Stimulated activated CD4-positive, alpha-beta T cell treated with anti-CD3 and anti-CD28 coated beads, Interleukin-15, amount 100 ng/mL, for 48 hours (primary cell): ENCODE data around the gene SLC13A3.

Source experiments
- DNase-seq, 2 donors: peaks; one replicate each; pipeline ENCODE4 v3.0.0-alpha.2; 2020; ENCODE audit warnings: low read depth in 2 of 2

SLC13A3 gene

DNA sequence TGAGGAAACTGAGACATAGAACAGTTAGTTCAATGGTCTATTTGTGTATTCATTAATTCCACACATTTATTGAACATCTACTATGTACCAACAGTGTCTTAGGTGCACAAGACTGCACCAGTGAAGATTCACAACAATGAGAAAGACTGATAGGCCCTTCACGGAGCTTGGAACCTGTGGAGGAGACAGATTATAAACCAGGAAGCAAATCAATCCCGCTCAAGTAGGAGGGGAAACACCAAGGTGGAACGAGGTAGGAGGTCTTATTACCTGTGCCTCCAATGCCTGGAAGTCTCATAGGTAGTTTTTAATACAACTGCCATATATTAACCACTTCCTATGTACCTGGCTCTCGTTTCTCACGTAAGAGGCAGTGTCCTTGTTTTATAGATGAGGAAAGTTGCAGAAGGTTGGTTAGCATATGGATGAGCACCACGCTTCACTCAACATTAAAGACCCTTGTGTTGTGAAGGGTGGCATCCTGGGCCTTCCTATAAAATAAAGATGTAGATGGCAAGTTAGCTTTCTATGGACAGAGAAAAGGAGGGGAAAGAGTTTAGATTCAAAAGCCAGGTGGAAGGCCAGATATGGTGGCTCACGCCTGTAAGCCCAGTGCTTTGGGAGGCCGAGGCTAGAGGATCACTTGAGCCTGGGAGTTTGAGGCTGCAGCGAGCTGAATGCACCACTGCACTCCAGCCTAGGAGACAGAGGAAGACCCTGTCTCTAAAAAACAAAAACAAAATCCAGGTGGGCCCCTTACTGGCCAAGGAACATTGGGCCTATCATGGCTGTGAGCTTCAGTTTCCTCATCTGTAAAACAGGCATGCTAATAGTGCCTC, 45.1 kb downstream of the SLC13A3 start:
- DNase-seq = no peak

DNA sequence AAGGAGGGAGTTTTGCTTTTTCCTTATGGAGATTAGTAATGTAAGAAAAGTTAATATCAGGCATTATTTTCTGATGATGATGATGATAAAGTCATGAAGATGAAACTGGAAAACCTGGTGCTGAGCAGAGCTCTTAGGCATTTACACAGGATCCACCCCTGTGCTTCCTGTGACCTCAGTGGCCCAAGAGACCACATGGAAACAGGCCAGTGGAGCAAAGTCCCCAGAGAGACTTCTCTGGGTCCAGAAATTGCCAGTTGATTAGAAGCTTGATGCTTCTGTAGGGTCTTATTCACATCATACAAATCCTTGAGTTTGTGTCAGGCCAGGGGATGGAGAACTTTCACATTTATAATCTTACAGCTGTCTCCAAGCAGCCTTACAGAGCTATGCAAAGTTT, 46.1 kb downstream of the SLC13A3 start:
- DNase-seq = no peak

DNA sequence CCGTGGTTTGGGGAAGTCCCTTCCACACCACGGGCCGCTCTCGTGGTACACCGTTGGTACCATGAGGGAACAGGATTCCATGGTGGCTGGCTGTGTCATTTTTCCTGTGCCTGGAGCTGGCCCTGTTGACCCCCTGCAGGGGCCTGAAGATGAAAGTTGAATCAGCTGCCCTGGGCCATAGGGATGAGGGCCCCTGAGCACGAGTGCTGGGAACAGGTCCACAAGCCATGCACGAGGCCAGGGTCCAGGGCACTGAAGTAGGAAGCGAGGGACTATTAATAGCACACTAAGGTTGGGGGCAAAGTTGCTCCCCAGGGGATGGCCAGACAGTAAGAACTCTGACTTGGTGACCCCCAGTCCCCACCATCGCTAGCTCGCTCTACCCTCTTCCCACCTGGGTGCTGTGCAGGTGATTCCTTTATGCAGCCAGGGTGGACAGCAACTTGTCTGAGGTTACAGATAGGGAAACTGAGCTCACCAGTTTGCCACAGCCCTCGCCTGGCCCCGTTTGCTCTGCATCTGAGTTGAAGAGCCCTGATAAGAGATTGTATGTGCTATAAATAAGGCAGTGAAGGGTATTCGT, 46.6 kb downstream of the SLC13A3 start:
- no peak for DNase-seq

DNA sequence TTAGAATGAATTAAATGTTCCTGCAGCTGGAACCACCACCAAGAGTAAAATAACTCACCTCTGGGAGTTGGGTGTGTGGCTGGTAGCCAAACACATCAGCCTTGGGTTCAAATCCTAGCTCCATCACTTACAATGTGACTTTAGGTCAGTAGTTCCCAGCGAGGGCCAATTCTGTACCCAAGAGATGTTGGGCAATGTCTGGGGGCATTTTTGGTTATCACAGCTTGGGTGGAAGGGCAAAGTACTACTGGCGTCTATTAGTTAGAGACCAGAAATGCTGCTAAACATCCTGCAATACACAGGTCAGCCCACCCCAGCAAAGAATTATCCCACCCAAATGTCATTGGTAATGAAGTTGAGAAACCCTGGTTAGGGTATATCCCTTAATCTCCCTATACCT, 48.8 kb downstream of the SLC13A3 start:
- no peak for DNase-seq

DNA sequence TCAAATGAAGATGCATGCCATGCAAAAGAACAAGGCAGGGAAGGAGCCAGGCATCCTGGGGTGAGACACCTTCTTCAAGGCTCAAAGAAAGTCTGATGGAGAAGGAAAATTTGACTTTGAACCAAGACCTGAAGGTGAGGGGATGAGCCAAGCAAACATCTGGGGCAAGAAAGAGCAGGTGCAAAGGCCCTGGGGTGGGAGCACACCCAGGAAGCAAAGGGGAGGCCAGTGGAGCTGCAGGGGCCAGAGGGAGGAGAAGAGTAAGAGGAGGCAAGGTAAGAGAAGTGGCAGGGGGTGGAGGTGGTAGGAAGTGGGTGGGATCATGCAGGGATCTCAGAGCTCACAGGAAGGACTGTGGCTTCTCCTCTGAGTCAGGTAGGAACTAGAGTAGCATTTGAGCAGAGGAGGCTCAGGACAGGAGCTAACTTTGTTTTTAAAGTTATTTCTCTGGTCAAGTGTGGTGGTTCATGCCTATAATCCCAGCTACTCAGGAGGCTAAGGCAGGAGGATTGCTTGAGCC, 49.6 kb downstream of the SLC13A3 start:
- no peak for DNase-seq

DNA sequence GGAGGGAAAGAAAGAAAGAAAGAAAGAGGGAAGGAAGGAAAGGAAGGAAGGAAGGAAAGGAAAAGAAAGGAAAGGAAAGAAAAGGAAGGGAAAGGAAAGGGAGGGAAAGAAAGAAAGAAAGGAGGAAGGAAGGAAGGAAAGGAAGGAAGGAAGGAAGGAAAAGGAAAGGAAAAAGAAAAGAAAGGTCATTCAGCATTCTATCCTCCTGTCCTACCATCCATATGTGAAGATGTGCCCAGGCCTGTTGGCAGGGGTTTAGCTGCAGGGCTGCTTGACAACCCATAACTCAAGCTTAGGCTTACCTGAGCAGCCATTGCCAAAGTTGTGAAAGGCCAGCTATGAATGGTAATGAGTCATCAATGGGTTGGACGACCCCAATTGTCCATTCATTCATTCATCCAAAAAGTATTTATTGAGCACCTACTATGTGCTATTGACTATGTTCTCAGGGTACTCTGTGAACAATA, 50.9 kb downstream of the SLC13A3 start:
- DNase-seq = no peak

DNA sequence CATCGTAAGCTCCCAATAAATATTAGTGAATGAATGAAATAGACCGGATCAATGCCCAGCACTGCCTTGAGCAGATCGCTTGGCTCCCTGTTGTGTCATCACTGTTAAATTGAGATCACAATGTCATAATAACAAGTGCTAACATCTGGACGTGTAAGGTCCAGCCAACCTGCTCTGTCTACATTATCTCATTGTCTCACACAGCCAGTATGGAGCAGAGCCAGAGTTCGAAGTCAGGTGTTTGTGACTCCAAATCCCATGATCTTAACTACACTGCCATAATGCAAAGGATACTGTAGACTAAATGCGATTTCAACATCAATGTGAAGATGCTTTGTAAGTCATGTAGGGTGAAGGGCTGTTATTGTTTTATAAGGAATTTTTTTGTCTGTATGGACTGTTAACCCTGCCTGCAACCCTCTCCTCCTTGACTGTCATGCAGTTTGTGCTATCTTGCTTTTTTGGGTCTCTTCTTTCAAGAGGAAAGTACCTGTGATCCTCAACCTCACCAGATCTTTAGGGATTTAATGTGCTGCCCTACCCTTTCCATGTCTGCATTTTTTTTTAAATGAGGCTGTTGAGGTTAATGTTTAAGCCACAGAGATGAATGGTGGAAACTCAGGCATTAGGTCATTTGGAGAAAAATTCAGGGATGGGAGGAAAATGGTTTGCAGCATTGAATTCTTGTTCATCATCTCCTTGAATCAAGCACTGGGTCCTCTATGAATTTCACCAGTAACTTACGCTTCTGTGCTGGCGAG, 51.9 kb downstream of the SLC13A3 start:
- DNase-seq = no peak

DNA sequence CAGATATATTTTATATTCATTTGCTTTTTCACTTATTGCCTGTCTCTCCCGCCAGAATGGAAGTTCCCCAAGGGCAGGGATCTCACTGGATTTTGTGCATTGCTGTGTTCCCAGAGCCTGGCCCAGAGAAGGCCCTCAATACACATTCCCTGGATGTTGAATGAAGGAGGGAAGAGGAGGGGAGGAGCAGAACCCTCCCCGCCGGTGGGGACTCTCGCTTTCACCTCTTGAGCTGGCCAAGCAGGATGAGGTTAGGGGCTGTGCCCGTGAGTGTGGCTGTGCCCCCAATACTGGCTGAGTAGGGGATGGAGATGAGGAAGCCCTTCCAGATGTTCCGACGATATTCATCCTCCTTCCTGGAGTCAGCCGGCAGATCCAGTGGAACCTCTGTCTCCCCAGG, 55.3 kb downstream of the SLC13A3 start:
- no peak for DNase-seq

DNA sequence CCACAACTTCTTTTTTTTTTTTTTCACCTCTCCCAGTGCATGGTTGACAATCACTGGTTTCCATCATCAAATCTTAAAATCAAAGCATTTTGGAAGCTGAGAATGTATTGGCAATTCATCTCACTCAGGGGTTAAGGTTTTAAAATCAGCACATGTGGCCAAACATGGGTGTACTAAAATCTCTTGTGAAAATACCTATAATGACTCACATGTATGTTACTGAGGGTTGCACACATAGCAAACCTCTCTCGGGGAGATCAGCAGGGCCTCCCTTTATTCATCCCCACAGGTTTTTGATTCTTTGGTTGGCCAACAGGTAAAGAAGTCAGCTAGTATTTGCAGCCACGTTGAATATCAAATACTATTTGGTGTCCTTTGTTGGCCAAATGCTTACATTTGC, 56.5 kb downstream of the SLC13A3 start:
- DNase-seq = no peak

DNA sequence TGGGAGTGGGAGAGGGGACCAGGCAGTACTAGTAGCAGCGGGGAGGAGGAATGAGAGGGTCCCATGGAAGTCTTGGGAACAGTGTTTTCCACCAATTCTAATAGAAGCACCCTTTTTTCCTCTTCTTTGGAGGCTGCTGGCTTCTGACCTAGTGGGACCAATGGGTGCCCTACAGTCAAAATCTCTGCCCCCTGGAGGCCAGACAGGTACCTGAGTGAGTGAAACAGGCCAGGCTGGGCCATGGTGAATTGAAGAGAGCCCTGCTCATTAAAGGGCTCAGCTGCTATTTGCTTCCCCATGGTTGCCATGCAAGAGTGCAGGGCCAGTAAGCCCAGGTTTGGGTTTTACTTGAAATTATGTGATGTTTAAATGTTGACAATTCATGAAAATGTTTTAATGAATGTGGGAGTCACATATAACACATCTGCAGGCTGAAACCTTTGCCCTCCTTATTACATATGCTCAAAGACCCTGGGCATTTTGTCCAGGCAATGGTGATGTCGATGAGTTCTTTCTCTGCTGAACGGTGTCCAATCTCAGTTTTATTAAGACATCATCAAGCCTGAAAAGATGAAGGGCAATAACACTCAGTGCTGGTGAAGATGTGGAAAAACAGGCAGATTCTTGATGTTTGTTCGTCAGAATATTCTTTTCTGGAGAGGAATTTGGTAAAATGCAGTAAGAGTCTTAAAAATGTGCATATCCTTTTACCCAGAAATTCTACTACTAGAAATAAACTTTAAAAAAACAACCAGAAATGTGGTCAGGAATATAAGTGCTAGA, 58.5 kb downstream of the SLC13A3 start:
- no peak for DNase-seq

DNA sequence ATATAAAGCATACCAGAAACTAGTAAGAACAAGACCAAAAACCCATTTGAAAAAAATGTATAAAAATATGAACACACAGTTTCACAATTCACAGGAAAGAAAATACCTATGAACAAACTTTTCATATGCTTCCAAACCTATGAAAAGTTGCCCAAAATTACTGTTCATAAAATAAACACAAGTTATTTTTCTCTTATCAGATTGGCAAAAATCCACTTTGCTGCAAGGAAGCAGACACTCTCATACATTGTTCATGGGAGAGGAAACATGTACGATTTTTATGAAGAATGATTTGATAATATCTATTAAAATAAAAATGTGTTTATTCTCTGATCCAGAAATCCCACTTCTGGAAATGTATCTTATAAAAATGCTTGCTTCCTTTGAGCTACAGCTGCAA, 60.8 kb downstream of the SLC13A3 start:
- DNase-seq = no peak

DNA sequence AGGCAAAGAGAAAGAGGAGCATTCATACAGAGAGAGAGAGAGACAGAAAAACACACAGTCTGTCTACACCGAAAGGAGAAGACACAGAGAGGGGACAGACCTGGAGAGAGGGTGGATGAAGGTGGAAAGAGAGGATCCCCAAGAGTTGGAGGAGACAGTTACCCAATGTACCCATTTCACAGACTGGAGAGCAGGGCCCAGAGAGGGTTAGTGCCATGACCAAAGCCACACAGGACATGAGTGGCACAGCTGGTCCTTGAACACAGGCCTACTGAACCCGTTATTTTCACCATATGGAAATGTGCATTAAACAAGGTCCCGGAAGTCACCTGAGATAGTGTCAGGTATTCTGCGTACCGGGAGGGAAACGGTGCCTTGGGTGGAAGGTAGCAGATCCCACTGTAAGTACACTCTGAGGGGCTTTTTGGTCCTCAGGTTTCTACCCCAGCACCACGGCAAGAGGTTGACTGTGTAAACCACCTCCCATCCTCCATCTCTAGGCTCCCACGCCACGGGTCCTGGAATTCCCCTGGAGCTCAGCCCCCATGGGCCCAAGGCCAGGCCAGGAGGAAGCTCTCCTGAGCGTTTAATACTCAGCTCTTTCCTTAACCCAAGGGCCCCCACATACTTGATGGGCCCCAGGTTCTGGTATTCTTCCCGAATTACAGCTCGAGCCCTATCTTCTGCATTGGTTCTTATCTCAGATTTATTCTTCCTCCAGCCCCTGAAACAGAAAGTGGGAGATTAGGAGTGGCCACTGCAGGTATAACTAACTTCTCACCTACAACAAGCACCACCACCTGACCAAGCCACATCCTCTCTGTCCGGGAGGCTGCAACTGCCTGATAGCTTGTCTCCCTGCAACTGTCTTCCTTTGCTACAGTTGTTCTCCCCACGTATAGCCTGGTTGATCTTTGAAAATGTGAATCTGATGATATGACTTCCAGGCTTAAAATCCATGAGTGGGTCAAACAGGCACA, 62.4 kb downstream of the SLC13A3 start:
- DNase-seq = no peak

DNA sequence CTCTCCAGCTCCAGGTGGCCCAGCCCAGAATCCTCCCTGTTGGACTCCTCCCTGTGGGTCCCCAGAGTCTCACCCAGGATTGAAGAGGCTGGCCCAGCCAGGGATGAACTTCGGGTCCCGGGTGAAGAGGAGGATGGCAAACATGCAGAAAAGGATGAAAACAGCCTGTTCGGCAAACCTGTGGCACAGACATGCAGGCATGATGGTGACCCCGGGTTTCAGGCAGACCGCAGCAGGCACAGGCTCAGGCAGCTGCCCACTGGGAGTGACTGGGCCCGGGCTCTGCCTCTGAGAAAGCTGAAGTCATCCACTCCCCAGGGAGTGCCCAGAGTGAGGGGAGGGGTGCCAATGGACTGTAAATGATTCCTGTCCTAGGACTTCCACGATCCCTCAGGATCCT, 63.3 kb downstream of the SLC13A3 start:
- no peak for DNase-seq

DNA sequence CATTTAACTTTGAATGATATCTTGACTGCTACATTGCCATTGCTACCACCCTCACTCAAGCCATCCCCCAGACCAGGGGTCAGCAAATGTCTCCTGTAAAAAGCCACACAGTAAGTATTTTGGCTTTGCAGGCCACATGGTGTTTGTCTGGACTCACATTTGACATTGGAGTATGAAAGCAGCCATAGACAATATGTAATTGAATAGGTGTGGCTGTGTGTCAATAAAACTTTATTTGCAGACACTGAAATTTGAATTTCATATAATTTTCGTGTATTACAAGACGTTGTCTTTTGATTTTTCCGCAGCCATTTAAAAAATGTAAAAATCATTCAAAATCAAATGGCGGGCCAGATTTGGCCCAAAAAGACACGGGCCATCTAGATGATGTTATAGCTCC, 64.5 kb downstream of the SLC13A3 start:
- DNase-seq = no peak

DNA sequence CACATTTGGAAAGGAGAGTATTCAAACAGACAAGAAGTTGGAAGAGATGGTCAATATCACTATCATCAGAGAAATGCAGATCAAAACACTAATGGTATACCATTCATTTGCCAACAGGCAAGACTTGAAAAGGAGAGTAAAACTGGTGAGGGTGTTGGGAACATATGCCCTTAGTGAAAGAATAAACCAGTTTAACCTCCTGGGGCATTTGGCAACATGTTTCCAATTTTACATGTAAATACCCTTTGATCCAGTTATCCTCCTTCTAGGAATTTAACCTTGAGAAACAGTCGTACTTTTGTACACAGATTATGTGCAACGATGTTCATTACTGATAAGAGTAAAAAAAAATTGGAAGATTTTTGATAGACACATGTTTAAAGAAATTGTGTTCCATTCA, 66.8 kb downstream of the SLC13A3 start:
- DNase-seq = no peak

DNA sequence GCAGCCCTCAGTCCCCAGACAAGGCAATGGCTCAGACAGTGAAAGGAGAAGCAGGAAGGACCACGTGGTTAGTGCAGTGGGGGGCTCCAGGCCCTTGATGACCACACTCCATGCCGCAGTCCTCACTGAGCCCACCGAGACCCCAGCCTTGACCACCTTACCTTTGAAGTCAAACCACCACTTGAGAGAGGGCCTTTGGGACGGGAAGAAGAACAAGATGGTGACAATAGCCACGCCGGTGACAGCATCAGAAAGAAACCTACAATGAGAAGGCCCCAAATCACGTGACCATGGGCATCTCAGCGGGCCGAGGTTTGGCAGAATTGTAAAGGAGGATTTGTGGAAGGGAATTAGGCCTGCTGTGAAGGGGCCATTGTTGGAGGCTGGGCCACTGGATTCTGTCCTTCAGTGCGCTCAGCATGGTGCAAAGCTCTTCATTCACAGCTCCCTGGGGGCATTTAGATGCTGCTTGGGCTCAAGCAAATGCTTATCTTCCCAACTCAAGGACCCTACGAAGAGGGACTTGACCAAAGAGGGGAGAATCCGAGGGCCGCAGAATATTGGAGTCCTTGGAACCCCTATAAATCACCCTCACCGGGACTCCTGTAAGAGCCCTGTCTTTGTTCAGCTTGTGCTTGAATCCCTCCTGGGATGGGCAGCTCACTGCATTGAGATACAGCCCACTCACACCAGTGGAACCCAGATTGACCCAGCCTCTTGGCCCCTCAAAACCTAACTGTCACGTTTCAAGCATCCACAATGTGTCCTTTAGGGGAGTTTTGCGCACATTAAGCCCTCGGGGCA, 67.6 kb downstream of the SLC13A3 start:
- DNase-seq = no peak

DNA sequence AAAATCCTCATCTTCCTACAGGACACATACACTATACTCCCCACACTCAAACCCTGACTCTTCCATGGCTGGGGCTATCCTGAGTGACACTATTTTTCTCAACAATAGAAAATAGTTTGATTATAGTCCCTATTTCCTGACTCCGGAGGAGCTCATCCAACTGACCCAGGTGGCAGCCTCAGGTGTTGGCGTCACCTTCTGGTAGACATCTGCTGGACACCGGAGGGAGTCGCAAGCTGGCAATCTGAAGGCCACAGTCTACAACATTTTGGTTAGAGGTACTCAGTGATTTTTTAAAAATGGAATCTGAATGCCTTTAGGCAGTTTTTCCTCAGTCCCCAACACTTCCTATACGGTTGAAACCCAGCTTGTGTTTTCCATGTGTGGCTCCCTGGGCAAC, 68.6 kb downstream of the SLC13A3 start:
- DNase-seq = no peak

DNA sequence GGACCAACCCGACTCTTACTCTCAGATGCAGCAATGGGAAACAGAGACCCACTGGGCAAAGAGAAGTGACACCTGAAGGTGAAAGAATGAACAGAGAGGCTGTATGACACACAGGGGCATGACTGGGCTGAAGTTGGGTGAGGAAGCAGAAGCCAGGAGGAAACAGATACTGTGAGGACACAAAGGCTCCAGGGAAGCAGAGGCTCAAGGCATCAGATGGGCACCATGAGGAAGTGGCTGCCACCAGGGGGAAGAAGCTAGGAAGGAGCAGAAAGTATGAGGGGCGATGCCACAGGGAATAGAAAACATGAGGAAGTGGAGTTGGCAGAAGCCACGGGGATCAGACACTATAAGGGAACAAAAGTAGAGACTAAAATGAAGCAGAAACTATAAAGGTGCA, 69.9 kb downstream of the SLC13A3 start:
- no peak for DNase-seq

DNA sequence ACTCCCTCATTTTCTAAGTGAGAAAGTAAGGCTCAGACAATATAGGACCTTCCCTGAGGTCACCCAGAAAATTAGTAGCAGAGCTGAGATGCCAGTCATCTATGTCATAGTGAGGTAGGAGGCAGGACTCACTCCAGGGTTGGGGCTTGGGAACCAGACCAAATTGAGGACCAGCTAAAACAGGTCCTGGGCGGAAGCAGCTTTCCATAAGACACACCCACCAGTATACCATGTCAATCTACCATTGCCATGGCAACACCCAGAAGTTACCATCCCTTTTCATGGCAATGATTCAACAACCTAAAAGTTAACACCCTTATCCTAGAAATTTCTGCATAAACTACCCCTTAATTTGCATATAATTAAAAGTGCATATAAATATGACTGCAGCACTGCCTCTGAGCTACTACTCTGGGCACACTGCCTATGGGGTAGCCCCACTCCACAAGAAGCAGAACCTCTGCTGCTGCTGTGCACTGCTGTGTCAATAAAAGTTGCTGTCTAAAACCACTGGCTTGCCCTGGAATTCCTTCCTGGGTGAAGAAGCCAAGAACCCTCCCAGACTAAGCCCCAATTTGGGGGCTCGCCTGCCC, 70.5 kb downstream of the SLC13A3 start:
- DNase-seq = no peak
